H9 (cell line): ENCODE results near the gene INSYN2B. TPM values are rescaled to one million over a fixed set of nuclear protein-coding genes. Genes with fewer than 3 reads are reported as not detected.

ENCODE experiments used
- DNase-seq: peaks from one replicate; pipeline ENCODE4 v3.0.0-alpha.2; 2017
- H2AFZ ChIP-seq: one replicate; pipeline ENCODE4 v1.6.1; 2013; ENCODE audit warnings: mild to moderate bottlenecking, low read length, control low read depth, moderate library complexity
- H2AK5ac ChIP-seq: 2 replicates; pipeline ENCODE4 v1.6.1; 2013; ENCODE audit warnings: low read length, control low read depth, mixed read lengths; ENCODE audit not compliant: insufficient read length
- H2BK120ac ChIP-seq: one replicate; pipeline ENCODE4 v1.6.1; 2013; ENCODE audit warnings: low read depth, mild to moderate bottlenecking, low read length, control low read depth, inconsistent platforms; ENCODE audit not compliant: poor library complexity, severe bottlenecking
- H2BK12ac ChIP-seq: 2 replicates; pipeline ENCODE4 v1.6.1; 2013; ENCODE audit warnings: low read length, control low read depth, mixed read lengths, low read depth; ENCODE audit not compliant: insufficient read length
- H2BK15ac ChIP-seq: 2 replicates; pipeline ENCODE4 v1.6.1; 2013; ENCODE audit warnings: low read depth, low read length, control low read depth
- H2BK20ac ChIP-seq: one replicate; pipeline ENCODE4 v1.6.1; 2013; ENCODE audit warnings: low read depth, mild to moderate bottlenecking, low read length, control low read depth, inconsistent platforms; ENCODE audit not compliant: poor library complexity, severe bottlenecking
- H2BK5ac ChIP-seq: 2 replicates; pipeline ENCODE4 v1.6.1; 2013; ENCODE audit warnings: low read length, control low read depth, mixed read lengths; ENCODE audit not compliant: insufficient read length
- H3K14ac ChIP-seq: 2 replicates; pipeline ENCODE4 v1.6.1; 2013; ENCODE audit warnings: low read length, control low read depth; ENCODE audit not compliant: insufficient read depth
- H3K18ac ChIP-seq: 2 replicates; pipeline ENCODE4 v1.6.1; 2013; ENCODE audit warnings: low read depth, mild to moderate bottlenecking, mixed read lengths, low read length, control low read depth; ENCODE audit not compliant: insufficient read length
- H3K23ac ChIP-seq: 2 replicates; pipeline ENCODE4 v1.6.1; 2013; ENCODE audit warnings: low read length, control low read depth, mixed read lengths, low read depth; ENCODE audit not compliant: insufficient read length
- H3K23me2 ChIP-seq: 2 replicates; pipeline ENCODE4 v1.6.1; 2013; ENCODE audit warnings: low read depth, mild to moderate bottlenecking, mixed read lengths, low read length, control low read depth; ENCODE audit not compliant: insufficient read length, poor library complexity, severe bottlenecking
- H3K27ac ChIP-seq: 2 replicates; pipeline ENCODE4 v1.5.1; 2013; ENCODE audit warnings: low read length, control low read depth, mixed read lengths, low read depth; ENCODE audit not compliant: insufficient read length
- H3K27me3 ChIP-seq: 2 replicates; pipeline ENCODE4 v1.6.1; 2013; ENCODE audit warnings: low read length, control low read depth, inconsistent platforms; ENCODE audit not compliant: insufficient read depth
- H3K4ac ChIP-seq: 2 replicates; pipeline ENCODE4 v1.6.1; 2013; ENCODE audit warnings: low read depth, mild to moderate bottlenecking, control low read depth, inconsistent platforms, low read length, moderate library complexity
- H3K4me1 ChIP-seq: 2 replicates; pipeline ENCODE4 v1.6.1; 2013; ENCODE audit warnings: low read length, control low read depth, inconsistent platforms; ENCODE audit not compliant: insufficient read depth
- H3K4me2 ChIP-seq: 2 replicates; pipeline ENCODE4 v1.6.1; 2013; ENCODE audit warnings: low read length, control low read depth, mixed read lengths; ENCODE audit not compliant: insufficient read length, insufficient read depth
- H3K56ac ChIP-seq: 2 replicates; pipeline ENCODE4 v1.6.1; 2013; ENCODE audit warnings: low read depth, mild to moderate bottlenecking, mixed read lengths, low read length, control low read depth; ENCODE audit not compliant: insufficient read length
- H3K79me1 ChIP-seq: 2 replicates; pipeline ENCODE4 v1.6.1; 2013; ENCODE audit warnings: low read depth, mild to moderate bottlenecking, moderate library complexity, low read length, control low read depth, inconsistent platforms; ENCODE audit not compliant: insufficient read depth, poor library complexity, severe bottlenecking
- H3K79me2 ChIP-seq: 2 replicates; pipeline ENCODE4 v1.6.1; 2013; ENCODE audit warnings: low read length, control low read depth, inconsistent platforms; ENCODE audit not compliant: insufficient read depth
- H3K9ac ChIP-seq: 2 replicates; pipeline ENCODE4 v1.6.1; 2013; ENCODE audit warnings: low read length, control low read depth, mixed read lengths; ENCODE audit not compliant: insufficient read length; ENCODE audit errors: extremely low read depth
- H3K9me3 ChIP-seq: one replicate; pipeline ENCODE4 v1.6.1; 2013; ENCODE audit warnings: low read depth, low read length, inconsistent platforms; ENCODE audit not compliant: control insufficient read depth
- H3T11ph ChIP-seq: one replicate; pipeline ENCODE4 v1.6.1; 2013; ENCODE audit warnings: mild to moderate bottlenecking, low read length, control low read depth, inconsistent platforms
- H4K20me1 ChIP-seq: one replicate; pipeline ENCODE4 v1.6.1; 2013; ENCODE audit not compliant: control insufficient read depth, insufficient read length, insufficient read depth
- H4K5ac ChIP-seq: 2 replicates; pipeline ENCODE4 v1.6.1; 2013; ENCODE audit warnings: low read depth, mild to moderate bottlenecking, mixed read lengths, low read length, control low read depth; ENCODE audit not compliant: insufficient read length
- H4K8ac ChIP-seq: replicated peaks from 2 replicates; pipeline ENCODE4 v1.6.1; 2013; ENCODE audit warnings: low read length, control low read depth, mixed read lengths, low read depth; ENCODE audit not compliant: insufficient read length
- H4K91ac ChIP-seq: 2 replicates; pipeline ENCODE4 v1.6.1; 2013; ENCODE audit warnings: low read depth, mild to moderate bottlenecking, moderate library complexity, mixed read lengths, low read length, control low read depth; ENCODE audit not compliant: insufficient read length
- H3K27ac Mint-ChIP-seq, 3 experiments: 2 replicates in 2 of 3; 3 replicates in 1 of 3; pipeline ENCODE4 v1.8.0; 2020 to 2021; ENCODE audit warnings: mixed read lengths in 3 of 3, mild to moderate bottlenecking in 1 of 3, moderate library complexity in 1 of 3
- H3K27me3 Mint-ChIP-seq: 2 replicates; pipeline ENCODE4 v1.8.0; 2021; ENCODE audit warnings: low read depth, mild to moderate bottlenecking, moderate library complexity, mixed read lengths
- H3K36me3 Mint-ChIP-seq, 3 experiments: 2 replicates in 2 of 3; 3 replicates in 1 of 3; pipeline ENCODE4 v1.8.0; 2020 to 2021; ENCODE audit warnings: low read depth in 3 of 3, mixed read lengths in 3 of 3; ENCODE audit not compliant: insufficient read depth in 1 of 3
- H3K4me1 Mint-ChIP-seq, 2 experiments: 2 replicates each; pipeline ENCODE4 v1.8.0; 2020; ENCODE audit warnings: mixed read lengths in 2 of 2
- H3K4me3 Mint-ChIP-seq, 2 experiments: 2 replicates in 1 of 2; 3 replicates in 1 of 2; pipeline ENCODE4 v1.8.0; 2020 to 2021; ENCODE audit warnings: mild to moderate bottlenecking in 2 of 2, mixed read lengths in 2 of 2, moderate library complexity in 1 of 2
- H3K9me3 Mint-ChIP-seq, 2 experiments: 2 replicates in 1 of 2; 3 replicates in 1 of 2; pipeline ENCODE4 v1.8.0; 2020; ENCODE audit warnings: mild to moderate bottlenecking in 2 of 2, mixed read lengths in 2 of 2, moderate library complexity in 1 of 2
- WGBS: extraction: QIAGEN DNeasy Blood & Tissue Kit; methylation state at CpG from one replicate; pipeline ENCODE4 v1.1.7; 2013; ENCODE audit warnings: missing lambda C conversion rate, low lambda C conversion rate, mixed read lengths; ENCODE audit not compliant: insufficient read length; ENCODE audit errors: extremely low coverage; 5-methylcytosine and 5-hydroxymethylcytosine counted together
- total RNA-seq: library from RNA; stranded (reverse); gene quantifications from 2 replicates; pipeline ENCODE4 v1.2.1, GENCODE V29; 2021
- TF ChIP-seq, protein P1 (sequence below): fragments of 200-600 bp; sonication (generic); conservative IDR thresholded peaks from 3 replicates; pipeline ENCODE4 v1.8.0; 2021; ENCODE audit warnings: antibody characterized with exemption, mild to moderate bottlenecking

INSYN2B gene
- total RNA-seq, 1 experiment from 2014 or later = not detected

DNA sequence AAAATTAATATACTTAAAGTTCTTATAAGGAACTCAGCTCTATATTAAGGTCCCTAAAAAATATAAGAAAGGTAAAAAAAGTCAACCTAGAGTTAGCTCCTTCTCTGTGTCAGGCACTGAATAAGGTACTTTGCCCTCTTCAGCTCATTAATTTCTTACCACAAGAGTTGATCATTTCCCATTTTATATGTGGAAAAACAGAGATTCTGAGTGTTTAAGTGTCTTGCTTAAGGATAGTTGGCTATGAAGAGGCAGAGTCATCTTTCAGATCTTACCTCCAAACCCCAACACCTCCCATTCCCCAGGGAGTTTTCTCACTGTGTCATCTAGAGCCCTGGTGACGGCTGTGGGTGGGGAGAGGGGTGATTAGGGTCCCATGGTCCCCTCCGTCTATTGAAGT, 40.6 kb downstream of the INSYN2B start:
- Histone ChIP-seq H3K56ac (no peak overlapping the region), H3K23ac (no peak overlapping the region), H3K23me2 (no peaks in the 10 kb centered on the region), H2AFZ (no peak overlapping the region), H3K27me3 (no peaks in the 10 kb centered on the region), H2BK5ac (no peak overlapping the region), H3K18ac (no peak overlapping the region), H2BK120ac (no peak overlapping the region), H4K20me1 (no peaks in the 10 kb centered on the region), H3K9me3 (no peaks in the 10 kb centered on the region), H3K79me1 (no peaks in the 10 kb centered on the region), H3K4me2 (no peak overlapping the region), H3K4ac (no peak overlapping the region), H2BK20ac (no peak overlapping the region), H3T11ph (no peak overlapping the region), H3K79me2 (no peaks in the 10 kb centered on the region), H3K4me1 (no peaks in the 10 kb centered on the region), H4K91ac (no peak overlapping the region), H2BK15ac (no peak overlapping the region), H2AK5ac (no peak overlapping the region), H4K5ac (no peak overlapping the region), H3K27ac (no peak overlapping the region), H4K8ac (no peak overlapping the region), H3K14ac (no peak overlapping the region), H3K9ac (no peak overlapping the region), H2BK12ac (no peak overlapping the region)
- Mint-ChIP-seq H3K27me3 (peaks cover under 1% of the 10 kb centered on the region), H3K4me1 (peaks cover under 1 to 4% of the 10 kb centered on the region in 2 experiments; a peak in 3 of 4 replicates), H3K27ac (no peak overlapping the region), H3K9me3 (no peaks in the 10 kb centered on the region), H3K4me3 (no peak overlapping the region), H3K36me3 (no peaks in the 10 kb centered on the region)
- TF ChIP-seq, protein P1, sequence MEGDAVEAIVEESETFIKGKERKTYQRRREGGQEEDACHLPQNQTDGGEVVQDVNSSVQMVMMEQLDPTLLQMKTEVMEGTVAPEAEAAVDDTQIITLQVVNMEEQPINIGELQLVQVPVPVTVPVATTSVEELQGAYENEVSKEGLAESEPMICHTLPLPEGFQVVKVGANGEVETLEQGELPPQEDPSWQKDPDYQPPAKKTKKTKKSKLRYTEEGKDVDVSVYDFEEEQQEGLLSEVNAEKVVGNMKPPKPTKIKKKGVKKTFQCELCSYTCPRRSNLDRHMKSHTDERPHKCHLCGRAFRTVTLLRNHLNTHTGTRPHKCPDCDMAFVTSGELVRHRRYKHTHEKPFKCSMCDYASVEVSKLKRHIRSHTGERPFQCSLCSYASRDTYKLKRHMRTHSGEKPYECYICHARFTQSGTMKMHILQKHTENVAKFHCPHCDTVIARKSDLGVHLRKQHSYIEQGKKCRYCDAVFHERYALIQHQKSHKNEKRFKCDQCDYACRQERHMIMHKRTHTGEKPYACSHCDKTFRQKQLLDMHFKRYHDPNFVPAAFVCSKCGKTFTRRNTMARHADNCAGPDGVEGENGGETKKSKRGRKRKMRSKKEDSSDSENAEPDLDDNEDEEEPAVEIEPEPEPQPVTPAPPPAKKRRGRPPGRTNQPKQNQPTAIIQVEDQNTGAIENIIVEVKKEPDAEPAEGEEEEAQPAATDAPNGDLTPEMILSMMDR = no peak
- WGBS = no CpG with 5 or more reads among the region's 2 CpGs
- DNase-seq = no peak
